ENCODE measurements around the gene SNRPB. TPM values are rescaled to one million over a fixed set of nuclear protein-coding genes. Genes with fewer than 3 reads are reported as not detected.
"Not testable (repeated sequence)": the region's sequence is repeated elsewhere in the genome, so short reads cannot be mapped to it uniquely, and the experiment has no call there.

The SNRPB gene
- total RNA-seq, 2 donors from 2014 or later = 53.1 to 61.0 TPM

DNA sequence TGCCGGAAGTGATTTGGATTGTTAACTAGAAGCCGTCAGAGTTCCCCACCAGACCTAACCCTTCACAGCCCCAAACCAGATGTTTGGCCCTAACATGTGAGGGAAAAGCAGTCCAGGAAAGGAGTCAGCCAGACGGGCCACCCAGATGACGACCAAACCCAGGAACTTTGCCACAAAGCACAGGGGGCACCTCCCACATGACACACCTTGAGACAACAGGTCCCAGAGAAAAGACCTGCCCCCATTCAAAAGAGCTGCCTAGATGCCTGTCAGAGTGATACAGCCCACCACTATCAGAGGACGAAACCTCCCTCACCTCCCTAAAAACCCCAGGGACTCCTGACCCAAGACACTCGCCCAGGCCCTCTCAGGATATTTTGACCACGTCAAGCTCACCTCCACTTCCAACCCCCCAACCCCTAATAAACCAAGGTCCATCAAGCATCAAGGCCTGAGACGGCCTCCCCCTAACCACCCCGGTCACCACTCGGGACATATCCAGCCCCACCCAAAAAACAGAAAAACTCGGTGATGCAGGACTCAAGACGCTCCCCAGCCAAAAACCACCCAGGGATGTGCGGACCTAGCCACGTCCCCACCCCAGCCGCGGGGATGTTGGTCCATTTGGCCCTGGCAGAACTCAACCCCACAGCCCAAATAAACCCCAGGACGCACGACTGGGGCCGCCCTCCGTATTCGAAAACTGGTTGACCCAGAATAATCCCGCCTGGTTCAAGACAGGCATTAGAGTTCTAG, 37.5 kb upstream of the SNRPB start:
- intact Hi-C loops (cut with DNase I) = no loop called here
- peak overlapping the region in 3 of 4 donors; percentile 77 to 84 (median 83) for H3K27ac ChIP-seq
- no peak for TF ChIP-seq POLR2A (IDR thresholded peaks at IDR 0.05)
- TF ChIP-seq, protein P1, sequence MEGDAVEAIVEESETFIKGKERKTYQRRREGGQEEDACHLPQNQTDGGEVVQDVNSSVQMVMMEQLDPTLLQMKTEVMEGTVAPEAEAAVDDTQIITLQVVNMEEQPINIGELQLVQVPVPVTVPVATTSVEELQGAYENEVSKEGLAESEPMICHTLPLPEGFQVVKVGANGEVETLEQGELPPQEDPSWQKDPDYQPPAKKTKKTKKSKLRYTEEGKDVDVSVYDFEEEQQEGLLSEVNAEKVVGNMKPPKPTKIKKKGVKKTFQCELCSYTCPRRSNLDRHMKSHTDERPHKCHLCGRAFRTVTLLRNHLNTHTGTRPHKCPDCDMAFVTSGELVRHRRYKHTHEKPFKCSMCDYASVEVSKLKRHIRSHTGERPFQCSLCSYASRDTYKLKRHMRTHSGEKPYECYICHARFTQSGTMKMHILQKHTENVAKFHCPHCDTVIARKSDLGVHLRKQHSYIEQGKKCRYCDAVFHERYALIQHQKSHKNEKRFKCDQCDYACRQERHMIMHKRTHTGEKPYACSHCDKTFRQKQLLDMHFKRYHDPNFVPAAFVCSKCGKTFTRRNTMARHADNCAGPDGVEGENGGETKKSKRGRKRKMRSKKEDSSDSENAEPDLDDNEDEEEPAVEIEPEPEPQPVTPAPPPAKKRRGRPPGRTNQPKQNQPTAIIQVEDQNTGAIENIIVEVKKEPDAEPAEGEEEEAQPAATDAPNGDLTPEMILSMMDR (IDR thresholded peaks at IDR 0.05) = no peak
- peak in 2 of 4 donors; percentile 11 to 18 for DNase-seq
- no peaks in the 10 kb centered on the region for H3K9me3 ChIP-seq
- H3K36me3 ChIP-seq (replicated peaks in 1 of 2; ENCODE audit: insufficient read depth in 1 of 2, low read depth in 2 of 2) = no peaks in the 10 kb centered on the region
- H3K4me3 ChIP-seq = peak overlapping the region; percentile 75 to 94
- no peaks in the 10 kb centered on the region for H3K27me3 ChIP-seq
- no peak for ATAC-seq
- H3K4me1 ChIP-seq = peaks cover 21% of the 10 kb centered on the region
- 13 to 28% methylated on average over 12 to 22 of the region's 22 CpGs for WGBS, 2 donors

DNA sequence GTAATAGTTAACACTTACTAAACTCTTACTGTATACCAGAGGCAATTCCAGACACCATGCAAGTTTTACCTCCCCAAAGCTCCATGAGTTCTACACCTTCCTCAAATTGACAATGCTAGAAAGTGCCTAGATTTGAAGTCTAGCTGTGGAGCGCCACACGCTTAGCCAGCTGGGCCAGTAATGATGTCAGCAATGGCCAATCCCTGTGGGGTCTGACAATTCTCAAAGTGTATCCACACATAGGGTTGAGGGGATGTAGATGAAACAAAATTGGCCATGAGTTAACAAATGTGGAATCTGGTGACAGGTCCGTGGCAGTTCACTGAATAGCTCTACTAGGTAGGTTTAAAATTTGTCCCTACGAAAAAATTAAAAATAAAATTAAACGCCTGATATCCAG, 36.9 kb upstream of the SNRPB start:
- no peaks in the 10 kb centered on the region for H3K9me3 ChIP-seq
- no peaks in the 10 kb centered on the region for H3K27me3 ChIP-seq
- ATAC-seq (no peak), DNase-seq (no peak)
- H3K36me3 ChIP-seq (replicated peaks in 1 of 2; ENCODE audit: insufficient read depth in 1 of 2, low read depth in 2 of 2) = no peaks in the 10 kb centered on the region
- H3K27ac ChIP-seq = no peak overlapping the region
- TF ChIP-seq POLR2A (IDR thresholded peaks at IDR 0.05) = no peak
- TF ChIP-seq, protein P1 (IDR thresholded peaks at IDR 0.05) = no peak
- intact Hi-C loops (cut with DNase I) = no loop called here
- WGBS, 2 donors = 91 to 92% methylated on average over 5 of the region's 5 CpGs
- H3K4me3 ChIP-seq = no peak overlapping the region
- H3K4me1 ChIP-seq = peaks cover 21% of the 10 kb centered on the region

DNA sequence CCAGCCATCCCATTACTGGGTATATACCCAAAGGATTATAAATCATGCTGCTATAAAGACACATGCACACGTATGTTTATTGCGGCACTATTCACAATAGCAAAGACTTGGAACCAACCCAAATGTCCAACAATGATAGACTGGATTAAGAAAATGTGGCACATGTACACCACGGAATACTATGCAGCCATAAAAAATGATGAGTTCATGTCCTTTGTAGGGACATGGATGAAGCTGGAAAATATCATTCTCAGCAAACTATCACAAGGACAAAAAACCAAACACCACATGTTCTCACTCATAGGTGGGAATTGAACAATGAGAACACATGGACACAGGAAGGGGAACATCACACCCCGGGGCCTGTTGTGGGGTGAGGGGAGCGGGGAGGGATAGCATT, 35.8 kb upstream of the SNRPB start:
- H3K9me3 ChIP-seq; ATAC-seq; H3K27ac ChIP-seq; H3K4me3 ChIP-seq; intact Hi-C loops (cut with DNase I); H3K27me3 ChIP-seq; H3K36me3 ChIP-seq (replicated peaks in 1 of 2; ENCODE audit: insufficient read depth in 1 of 2, low read depth in 2 of 2); DNase-seq: not testable (repeated sequence)
- 89 to 90% methylated on average over 3 of the region's 5 CpGs for WGBS, 2 donors
- peaks cover 21% of the 10 kb centered on the region for H3K4me1 ChIP-seq

DNA sequence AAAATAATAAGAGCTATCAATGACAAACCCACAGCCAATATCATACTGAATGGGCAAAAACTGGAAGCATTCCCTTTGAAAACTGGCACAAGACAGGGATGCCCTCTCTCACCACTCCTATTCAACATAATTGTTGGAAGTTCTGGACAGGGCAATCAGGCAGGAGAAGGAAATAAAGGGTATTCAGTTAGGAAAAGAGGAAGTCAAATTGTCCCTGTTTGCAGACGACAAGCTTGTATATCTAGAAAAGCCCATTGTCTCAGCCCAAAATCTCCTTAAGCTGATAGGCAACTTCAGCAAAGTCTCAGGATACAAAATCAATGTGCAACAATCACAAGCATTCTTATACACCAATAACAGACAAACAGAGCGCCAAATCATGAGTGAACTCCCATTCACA, 34.2 kb upstream of the SNRPB start:
- ATAC-seq; H3K27ac ChIP-seq; H3K4me3 ChIP-seq; H3K9me3 ChIP-seq; H3K36me3 ChIP-seq (replicated peaks in 1 of 2; ENCODE audit: insufficient read depth in 1 of 2, low read depth in 2 of 2); intact Hi-C loops (cut with DNase I); H3K27me3 ChIP-seq; DNase-seq: not testable (repeated sequence)
- peaks cover 20% of the 10 kb centered on the region for H3K4me1 ChIP-seq
- 71 to 78% methylated on average over 2 of the region's 2 CpGs for WGBS, 2 donors

DNA sequence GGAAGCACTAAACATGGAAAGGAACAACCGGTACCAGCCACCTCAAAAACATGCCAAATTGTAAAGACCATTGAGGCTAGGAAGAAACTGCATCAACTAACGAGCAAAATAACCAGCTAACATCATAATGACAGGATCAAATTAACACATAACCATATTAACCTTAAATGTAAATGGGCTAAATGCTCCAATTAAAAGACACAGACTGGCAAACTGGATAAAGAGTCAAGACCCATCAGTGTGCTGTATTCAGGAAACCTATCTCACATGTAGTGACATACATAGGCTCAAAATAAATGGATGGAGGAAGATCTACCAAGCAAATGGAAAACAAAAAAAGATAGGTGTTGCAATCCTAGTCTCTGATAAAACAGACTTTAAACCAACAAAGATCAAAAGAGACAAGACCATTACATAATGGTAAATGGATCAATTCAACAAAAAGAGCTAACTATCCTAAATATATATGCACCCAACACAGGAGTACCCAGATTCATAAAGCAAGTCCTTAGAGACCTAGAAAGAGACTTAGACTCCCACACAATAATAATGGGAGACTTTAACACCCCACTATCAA, 32.3 kb upstream of the SNRPB start:
- H3K4me1 ChIP-seq; intact Hi-C loops (cut with DNase I); ATAC-seq; H3K27ac ChIP-seq; H3K9me3 ChIP-seq; H3K36me3 ChIP-seq (replicated peaks in 1 of 2; ENCODE audit: insufficient read depth in 1 of 2, low read depth in 2 of 2); DNase-seq; H3K27me3 ChIP-seq; H3K4me3 ChIP-seq: not testable (repeated sequence)
- WGBS, 2 donors = 93 to 100% methylated on average over 2 of the region's 2 CpGs

DNA sequence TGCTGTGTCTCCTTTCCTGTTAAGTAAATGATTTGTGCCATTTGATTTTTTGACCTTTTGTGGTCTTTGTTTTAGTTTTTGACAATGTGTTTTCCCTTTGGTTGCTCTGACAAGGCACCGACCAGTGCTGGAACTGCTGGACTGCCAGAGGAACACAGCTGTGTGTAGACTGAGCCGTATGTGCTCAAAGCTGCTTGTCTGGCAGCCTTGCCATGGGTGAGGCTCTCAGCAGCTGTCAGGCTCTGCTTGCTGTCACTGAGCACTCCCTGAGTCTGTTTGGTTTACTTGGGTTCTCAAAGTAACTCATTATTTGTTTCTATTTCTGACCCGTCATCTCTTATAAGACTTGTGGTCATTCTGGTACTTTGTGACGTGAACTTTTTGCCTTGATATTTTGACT, 15.1 kb upstream of the SNRPB start:
- Histone ChIP-seq H3K9me3 (no peaks in the 10 kb centered on the region), H3K36me3 (replicated peaks in 1 of 2; ENCODE audit: insufficient read depth in 1 of 2, low read depth in 2 of 2) (peaks cover 0 to 24% of the 10 kb centered on the region in 2 donors), H3K27me3 (no peaks in the 10 kb centered on the region), H3K4me1 (no peaks in the 10 kb centered on the region), H3K27ac (no peak overlapping the region), H3K4me3 (no peak overlapping the region)
- DNase-seq (no peak), ATAC-seq (no peak)
- TF ChIP-seq, protein P1 (IDR thresholded peaks at IDR 0.05) = no peak
- no peak for TF ChIP-seq POLR2A (IDR thresholded peaks at IDR 0.05)
- intact Hi-C loops (cut with DNase I) = no loop called here
- WGBS, 2 donors = 69 to 72% methylated on average over 4 of the region's 4 CpGs

Data from body of pancreas (tissue), 4 donors.